H1 (cell line): Measurements from ENCODE around the gene RS1. TPM values are rescaled to one million over a fixed set of nuclear protein-coding genes. Genes with fewer than 3 reads are reported as not detected.

ENCODE experiments used
- HDAC2 ChIP-seq, 2 experiments: fragments of 300-600 bp in 1 of 2; sonication (generic) in 1 of 2; IDR thresholded peaks; 2 replicates each; pipeline ENCODE4 v1.6.1; 2011 to 2012; ENCODE audit warnings: low read depth in 2 of 2, low read length in 2 of 2, mild to moderate bottlenecking in 2 of 2, moderate library complexity in 2 of 2, borderline replicate concordance in 1 of 2, inconsistent platforms in 1 of 2
- JUND ChIP-seq: IDR thresholded peaks from 2 replicates; pipeline ENCODE4 v1.6.1; 2011; ENCODE audit warnings: mild to moderate bottlenecking, improper control_type of control experiment, low read length
- POLR2AphosphoS5 ChIP-seq: IDR thresholded peaks from 2 replicates; pipeline ENCODE4 v1.6.1; 2011; ENCODE audit warnings: low read depth, low read length
- RNF2 ChIP-seq: fragments of 200-900, 300-1000 bp; sonication (generic); IDR thresholded peaks from 2 replicates; pipeline ENCODE4 v1.7.1; 2016; ENCODE audit warnings: borderline replicate concordance, low read depth, mild to moderate bottlenecking, antibody characterized with exemption, low read length; ENCODE audit not compliant: poor library complexity, severe bottlenecking; ENCODE audit errors: missing control alignments
- polyA plus RNA-seq, 7 experiments: library from polyadenylated mRNA; depleted of rRNA in 3 of 7; stranded (reverse) in 5 of 7; unstranded in 2 of 7; fragments of >200 nt in 5 of 7; fragments of 200-250 nt in 2 of 7; gene quantifications; 1 replicate in 5 of 7; 2 replicates in 1 of 7; 4 replicates in 1 of 7; pipeline versions ENCODE4 v1.2.1 to v1.2.3, GENCODE V29; 2011 to 2013; ENCODE audit warnings: missing spikeins in 2 of 7, mixed read lengths in 2 of 7
- total RNA-seq: library from RNA; stranded (reverse); fragmentation: NEBNext Ultra II Directional; extraction: Animal tissue kit (Norgen Biotek cat#: 25700); gene quantifications from 2 replicates; pipeline ENCODE4 v1.2.1, GENCODE V29; 2021
- TF ChIP-seq, protein P1 (sequence below): IDR thresholded peaks from 2 replicates; pipeline ENCODE4 v1.6.1; 2011; ENCODE audit warnings: low read length, improper control_type of control experiment

The RS1 gene
- total and polyA plus RNA-seq, 2 of the 8 experiments (the other 6 are each of a cell fraction or from before 2014, with no cell fraction given) = 0.03 TPM; not detected in 1

- TF ChIP-seq, protein P1, sequence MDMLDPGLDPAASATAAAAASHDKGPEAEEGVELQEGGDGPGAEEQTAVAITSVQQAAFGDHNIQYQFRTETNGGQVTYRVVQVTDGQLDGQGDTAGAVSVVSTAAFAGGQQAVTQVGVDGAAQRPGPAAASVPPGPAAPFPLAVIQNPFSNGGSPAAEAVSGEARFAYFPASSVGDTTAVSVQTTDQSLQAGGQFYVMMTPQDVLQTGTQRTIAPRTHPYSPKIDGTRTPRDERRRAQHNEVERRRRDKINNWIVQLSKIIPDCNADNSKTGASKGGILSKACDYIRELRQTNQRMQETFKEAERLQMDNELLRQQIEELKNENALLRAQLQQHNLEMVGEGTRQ = no peak
- TF ChIP-seq RNF2 = no peak
- TF ChIP-seq POLR2AphosphoS5 = no peak
- TF ChIP-seq HDAC2 (IDR thresholded peaks at IDR 0.05; ENCODE audit: borderline replicate concordance in 1 of 2, low read depth in 2 of 2, low read length in 2 of 2) = no peak
- no peak for TF ChIP-seq JUND
These were observed 51.6 kb downstream of the RS1 start (continued) for GRCh38 chrX:18620349-18620748.
